Embryonic facial prominence (tissue), 1 donor: ENCODE measurements around the gene TMEM255B.
"Not testable (repeated sequence)": the region's sequence is repeated elsewhere in the genome, so short reads cannot be mapped to it uniquely, and the experiment has no call there.

Source experiments
- DNase-seq: peaks from one replicate; pipeline ENCODE4 v3.0.0-alpha.2; 2016; ENCODE audit errors: extremely low spot score

TMEM255B gene

GRCh38 chr13:113758651-113759524 lies at the start of gene TMEM255B:
Gene TMEM255B, plus strand, starts transcription at chr13:113759226. Its CDS starts 44 bp downstream, at chr13:113759270.
- DNase-seq = peak; percentile 47

- no peak for DNase-seq
These were observed 36.1 kb upstream of the TMEM255B start for GRCh38 chr13:113722921-113723320.

- DNase-seq = no peak
These were observed 35.5 kb upstream of the TMEM255B start for GRCh38 chr13:113723410-113724015.

- DNase-seq = no peak
These were observed 34.8 kb upstream of the TMEM255B start for GRCh38 chr13:113724016-113724758.

- DNase-seq = no peak
These were observed 34.2 kb upstream of the TMEM255B start for GRCh38 chr13:113724780-113725315.

- not testable (repeated sequence) for DNase-seq
These were observed 33.5 kb upstream of the TMEM255B start for GRCh38 chr13:113725329-113726105.

GRCh38 chr13:113726106-113726821 lies 32.8 kb upstream of the TMEM255B start:
- not testable (repeated sequence) for DNase-seq

GRCh38 chr13:113726961-113727411 lies 32.0 kb upstream of the TMEM255B start:
- DNase-seq = no peak

- no peak for DNase-seq
These were observed 30.4 kb upstream of the TMEM255B start for GRCh38 chr13:113728571-113729054.

- no peak for DNase-seq
These were observed 29.6 kb upstream of the TMEM255B start for GRCh38 chr13:113729187-113730019.

- no peak for DNase-seq
These were observed 28.8 kb upstream of the TMEM255B start for GRCh38 chr13:113730258-113730691.

GRCh38 chr13:113730831-113731191 lies 28.2 kb upstream of the TMEM255B start:
- no peak for DNase-seq

GRCh38 chr13:113731192-113732175 lies 27.5 kb upstream of the TMEM255B start:
- DNase-seq = no peak

GRCh38 chr13:113732176-113732960 lies 26.7 kb upstream of the TMEM255B start:
- DNase-seq = no peak

GRCh38 chr13:113732961-113733950 lies 25.8 kb upstream of the TMEM255B start:
- DNase-seq = no peak
